H1 (cell line): ENCODE measurements around the gene MYO15A. TPM values are rescaled to one million over a fixed set of nuclear protein-coding genes. Genes with fewer than 3 reads are reported as not detected.

Experiments used
- BACH1 ChIP-seq: IDR thresholded peaks from 2 replicates; pipeline ENCODE4 v1.6.1; 2012; ENCODE audit warnings: low read length, improper control_type of control experiment
- EP300 ChIP-seq, 2 experiments: IDR thresholded peaks; 1 replicate in 1 of 2; 2 replicates in 1 of 2; pipeline ENCODE4 v1.6.1; 2011 to 2012; ENCODE audit warnings: low read depth in 2 of 2, low read length in 2 of 2, mild to moderate bottlenecking in 2 of 2, borderline replicate concordance in 1 of 2, inconsistent platforms in 1 of 2, moderate library complexity in 1 of 2
- KDM5A ChIP-seq: fragments of 200-600 bp; IDR thresholded peaks from 2 replicates; pipeline ENCODE4 v1.7.1; 2012; ENCODE audit warnings: mild to moderate bottlenecking, low read length, inconsistent platforms, mixed read lengths
- TAF7 ChIP-seq: optimal IDR thresholded peaks from 2 replicates; pipeline ENCODE3; 2011; ENCODE audit warnings: low read depth, mild to moderate bottlenecking, inconsistent platforms, low read length, moderate library complexity, borderline replicate concordance
- polyA plus RNA-seq, 7 experiments: library from polyadenylated mRNA; depleted of rRNA in 3 of 7; stranded (reverse) in 5 of 7; unstranded in 2 of 7; fragments of >200 nt in 5 of 7; fragments of 200-250 nt in 2 of 7; gene quantifications; 1 replicate in 5 of 7; 2 replicates in 1 of 7; 4 replicates in 1 of 7; pipeline versions ENCODE4 v1.2.1 to v1.2.3, GENCODE V29; 2011 to 2013; ENCODE audit warnings: missing spikeins in 2 of 7, mixed read lengths in 2 of 7
- total RNA-seq: library from RNA; stranded (reverse); fragmentation: NEBNext Ultra II Directional; extraction: Animal tissue kit (Norgen Biotek cat#: 25700); gene quantifications from 2 replicates; pipeline ENCODE4 v1.2.1, GENCODE V29; 2021
- TF ChIP-seq, protein P1 (sequence below), 3 experiments: IDR thresholded peaks; 1 replicate in 2 of 3; 2 replicates in 1 of 3; pipeline versions ENCODE4 v1.5.1 to v1.6.1; 2011; ENCODE audit warnings: low read length in 3 of 3, mild to moderate bottlenecking in 3 of 3, inconsistent platforms in 2 of 3, low read depth in 1 of 3, moderate library complexity in 1 of 3; ENCODE audit not compliant: insufficient read depth in 1 of 3; ENCODE audit errors: control extremely low read depth in 1 of 3
- TF ChIP-seq, protein P2 (sequence below): IDR thresholded peaks from 2 replicates; pipeline ENCODE4 v1.6.1; 2012; ENCODE audit warnings: inconsistent platforms

MYO15A gene
- total and polyA plus RNA-seq, 2 of the 8 experiments (the other 6 are each of a cell fraction or from before 2014, with no cell fraction given), result 1.6 to 4.2 TPM

DNA sequence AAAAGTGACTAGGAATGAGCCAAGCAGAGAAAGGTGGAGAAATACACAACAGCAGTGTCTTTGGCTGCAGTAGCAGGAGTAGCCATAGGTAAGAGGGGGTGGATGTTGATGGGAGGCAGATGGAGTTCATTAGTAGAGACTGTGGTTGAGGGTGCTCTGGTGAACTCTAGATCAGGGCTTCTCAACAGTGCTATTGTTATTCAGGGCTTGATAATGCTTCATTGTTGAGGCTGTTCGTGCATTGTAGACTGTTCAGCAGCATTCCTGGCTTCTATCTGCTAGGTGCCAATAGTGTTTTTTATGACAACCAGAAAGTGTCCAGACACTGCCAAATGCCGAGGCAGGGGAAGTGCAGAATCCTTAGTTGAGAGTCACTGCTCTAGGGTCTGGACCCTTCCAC lies 78.7 kb downstream of the MYO15A start (continued):
- TF ChIP-seq, protein P1, sequence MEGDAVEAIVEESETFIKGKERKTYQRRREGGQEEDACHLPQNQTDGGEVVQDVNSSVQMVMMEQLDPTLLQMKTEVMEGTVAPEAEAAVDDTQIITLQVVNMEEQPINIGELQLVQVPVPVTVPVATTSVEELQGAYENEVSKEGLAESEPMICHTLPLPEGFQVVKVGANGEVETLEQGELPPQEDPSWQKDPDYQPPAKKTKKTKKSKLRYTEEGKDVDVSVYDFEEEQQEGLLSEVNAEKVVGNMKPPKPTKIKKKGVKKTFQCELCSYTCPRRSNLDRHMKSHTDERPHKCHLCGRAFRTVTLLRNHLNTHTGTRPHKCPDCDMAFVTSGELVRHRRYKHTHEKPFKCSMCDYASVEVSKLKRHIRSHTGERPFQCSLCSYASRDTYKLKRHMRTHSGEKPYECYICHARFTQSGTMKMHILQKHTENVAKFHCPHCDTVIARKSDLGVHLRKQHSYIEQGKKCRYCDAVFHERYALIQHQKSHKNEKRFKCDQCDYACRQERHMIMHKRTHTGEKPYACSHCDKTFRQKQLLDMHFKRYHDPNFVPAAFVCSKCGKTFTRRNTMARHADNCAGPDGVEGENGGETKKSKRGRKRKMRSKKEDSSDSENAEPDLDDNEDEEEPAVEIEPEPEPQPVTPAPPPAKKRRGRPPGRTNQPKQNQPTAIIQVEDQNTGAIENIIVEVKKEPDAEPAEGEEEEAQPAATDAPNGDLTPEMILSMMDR (IDR thresholded peaks at IDR 0.05; ENCODE audit: control extremely low read depth in 1 of 3, insufficient read depth in 1 of 3, low read depth in 1 of 3, low read length in 3 of 3), result no peak
- TF ChIP-seq KDM5A (no peak), BACH1 (no peak), EP300 (IDR thresholded peaks at IDR 0.05; ENCODE audit: borderline replicate concordance in 1 of 2, low read depth in 2 of 2, low read length in 2 of 2) (no peak), TAF7 (no peak)
- TF ChIP-seq, protein P2, sequence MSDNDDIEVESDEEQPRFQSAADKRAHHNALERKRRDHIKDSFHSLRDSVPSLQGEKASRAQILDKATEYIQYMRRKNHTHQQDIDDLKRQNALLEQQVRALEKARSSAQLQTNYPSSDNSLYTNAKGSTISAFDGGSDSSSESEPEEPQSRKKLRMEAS, result no peak
